RWPE1 (cell line): ENCODE results near the gene RABGGTA.

Source experiments
- CTCF ChIA-PET: fragments of 350-600 bp; sonication (Branson Sonifier 250); formaldehyde crosslinking; extraction: SDS; loops from one replicate; lab custom pipeline; 2021; lab: Yijun Ruan, JAX
- POLR2A ChIA-PET: fragments of 400-600 bp; formaldehyde crosslinking; extraction: SDS; loops from one replicate; lab custom pipeline; 2020; ENCODE audit warnings: antibody characterized with exemption; ENCODE audit not compliant: low non-redundant PET; lab: Yijun Ruan, JAX
- DNase-seq: peaks from one replicate; pipeline ENCODE4 v3.0.0; 2012; ENCODE audit warnings: low spot score
- H3K27ac ChIP-seq: fragments of 450-650 bp; 2 replicates; pipeline ENCODE4 v1.5.1; 2017
- TF ChIP-seq, protein P1 (sequence below): fragments of 450-650 bp; conservative IDR thresholded peaks from 2 replicates; pipeline ENCODE4 v1.5.1; 2017; ENCODE audit warnings: low read depth, mild to moderate bottlenecking

The RABGGTA gene

DNA sequence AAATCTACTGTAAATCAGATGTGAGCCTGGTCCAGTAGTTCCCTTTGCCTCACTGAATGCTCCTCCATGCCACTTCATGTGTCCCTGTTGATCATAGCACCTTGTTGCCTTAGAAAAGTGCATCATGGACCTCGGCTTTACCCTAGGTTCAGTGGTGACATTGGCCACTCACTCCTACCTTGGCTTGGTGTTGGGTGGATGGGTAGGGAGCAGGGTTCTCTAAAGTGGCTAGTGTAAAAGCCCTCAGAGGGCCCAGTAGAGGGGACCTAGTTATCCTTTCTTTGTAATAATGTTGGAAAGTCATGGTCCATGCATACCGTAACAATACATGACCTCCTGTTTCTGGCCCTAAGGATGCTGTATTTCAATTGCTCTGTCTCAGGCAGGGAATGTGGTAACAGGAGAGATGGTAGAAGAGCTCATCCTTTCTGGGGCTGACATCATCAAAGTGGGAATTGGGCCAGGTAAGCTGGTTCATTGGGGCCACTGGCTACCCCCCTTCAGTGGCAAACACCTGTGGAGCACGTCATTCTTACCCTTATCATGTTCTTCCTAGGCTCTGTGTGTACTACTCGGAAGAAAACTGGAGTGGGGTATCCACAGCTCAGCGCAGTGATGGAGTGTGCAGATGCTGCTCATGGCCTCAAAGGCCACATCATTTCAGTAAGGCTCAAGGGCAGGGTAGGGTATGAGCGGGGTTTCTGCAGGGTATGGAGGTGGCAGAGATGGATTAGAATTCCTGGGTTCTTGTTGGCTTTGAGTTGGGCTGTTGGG, 34.5 kb downstream of the RABGGTA start:
- ChIA-PET CTCF (no interaction called here), POLR2A (no interaction called here)
- peak overlapping the region; percentile 42; the same call in 1 of the 2 replicates for H3K27ac ChIP-seq
- no peak for DNase-seq
- TF ChIP-seq, protein P1, sequence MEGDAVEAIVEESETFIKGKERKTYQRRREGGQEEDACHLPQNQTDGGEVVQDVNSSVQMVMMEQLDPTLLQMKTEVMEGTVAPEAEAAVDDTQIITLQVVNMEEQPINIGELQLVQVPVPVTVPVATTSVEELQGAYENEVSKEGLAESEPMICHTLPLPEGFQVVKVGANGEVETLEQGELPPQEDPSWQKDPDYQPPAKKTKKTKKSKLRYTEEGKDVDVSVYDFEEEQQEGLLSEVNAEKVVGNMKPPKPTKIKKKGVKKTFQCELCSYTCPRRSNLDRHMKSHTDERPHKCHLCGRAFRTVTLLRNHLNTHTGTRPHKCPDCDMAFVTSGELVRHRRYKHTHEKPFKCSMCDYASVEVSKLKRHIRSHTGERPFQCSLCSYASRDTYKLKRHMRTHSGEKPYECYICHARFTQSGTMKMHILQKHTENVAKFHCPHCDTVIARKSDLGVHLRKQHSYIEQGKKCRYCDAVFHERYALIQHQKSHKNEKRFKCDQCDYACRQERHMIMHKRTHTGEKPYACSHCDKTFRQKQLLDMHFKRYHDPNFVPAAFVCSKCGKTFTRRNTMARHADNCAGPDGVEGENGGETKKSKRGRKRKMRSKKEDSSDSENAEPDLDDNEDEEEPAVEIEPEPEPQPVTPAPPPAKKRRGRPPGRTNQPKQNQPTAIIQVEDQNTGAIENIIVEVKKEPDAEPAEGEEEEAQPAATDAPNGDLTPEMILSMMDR = no peak

DNA sequence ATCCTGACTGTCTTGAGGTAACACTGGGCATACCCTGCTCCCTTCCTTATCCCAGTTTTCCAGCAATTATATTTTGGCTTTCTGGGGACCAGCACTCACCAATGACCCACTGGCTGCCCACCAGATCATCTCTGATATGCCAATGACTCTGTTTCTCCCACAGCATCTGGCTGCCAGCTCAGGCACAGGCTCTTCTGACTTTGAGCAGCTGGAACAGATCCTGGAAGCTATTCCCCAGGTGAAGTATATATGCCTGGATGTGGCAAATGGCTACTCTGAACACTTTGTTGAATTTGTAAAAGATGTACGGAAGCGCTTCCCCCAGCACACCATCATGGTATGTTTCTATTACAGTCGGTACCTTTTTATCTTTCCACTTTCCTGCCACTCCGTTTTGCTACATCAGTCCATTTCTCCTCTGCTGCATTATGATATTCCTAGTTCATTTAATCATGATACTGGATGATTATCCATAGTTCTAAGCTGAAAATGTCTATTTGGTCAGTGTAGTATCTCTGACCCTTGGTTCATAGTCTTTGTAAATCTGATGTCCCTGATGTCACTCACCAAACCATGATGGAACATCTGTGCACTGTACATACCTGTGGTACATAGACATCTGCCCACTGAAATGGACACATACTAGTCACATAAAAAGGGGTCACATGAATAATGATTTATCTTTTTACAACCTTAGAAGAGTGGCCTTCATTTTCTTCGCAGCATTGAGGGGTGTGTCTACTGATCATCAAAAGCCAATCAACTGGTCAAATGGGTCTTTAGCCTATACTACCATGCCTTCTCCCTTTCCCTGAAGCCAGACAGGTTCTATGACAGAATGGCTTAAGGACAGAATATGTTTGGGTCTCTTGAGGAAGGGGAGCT, 35.4 kb downstream of the RABGGTA start:
- TF ChIP-seq, protein P1 = no peak
- no peak for DNase-seq
- no peak overlapping the region for H3K27ac ChIP-seq
- POLR2A ChIA-PET = no interaction called here
- CTCF ChIA-PET = interaction anchor here (1.3 kb wide), 1 partner anchor 62 kb away, joined by 4 read pairs; no protein-coding TSS in a partner anchor

DNA sequence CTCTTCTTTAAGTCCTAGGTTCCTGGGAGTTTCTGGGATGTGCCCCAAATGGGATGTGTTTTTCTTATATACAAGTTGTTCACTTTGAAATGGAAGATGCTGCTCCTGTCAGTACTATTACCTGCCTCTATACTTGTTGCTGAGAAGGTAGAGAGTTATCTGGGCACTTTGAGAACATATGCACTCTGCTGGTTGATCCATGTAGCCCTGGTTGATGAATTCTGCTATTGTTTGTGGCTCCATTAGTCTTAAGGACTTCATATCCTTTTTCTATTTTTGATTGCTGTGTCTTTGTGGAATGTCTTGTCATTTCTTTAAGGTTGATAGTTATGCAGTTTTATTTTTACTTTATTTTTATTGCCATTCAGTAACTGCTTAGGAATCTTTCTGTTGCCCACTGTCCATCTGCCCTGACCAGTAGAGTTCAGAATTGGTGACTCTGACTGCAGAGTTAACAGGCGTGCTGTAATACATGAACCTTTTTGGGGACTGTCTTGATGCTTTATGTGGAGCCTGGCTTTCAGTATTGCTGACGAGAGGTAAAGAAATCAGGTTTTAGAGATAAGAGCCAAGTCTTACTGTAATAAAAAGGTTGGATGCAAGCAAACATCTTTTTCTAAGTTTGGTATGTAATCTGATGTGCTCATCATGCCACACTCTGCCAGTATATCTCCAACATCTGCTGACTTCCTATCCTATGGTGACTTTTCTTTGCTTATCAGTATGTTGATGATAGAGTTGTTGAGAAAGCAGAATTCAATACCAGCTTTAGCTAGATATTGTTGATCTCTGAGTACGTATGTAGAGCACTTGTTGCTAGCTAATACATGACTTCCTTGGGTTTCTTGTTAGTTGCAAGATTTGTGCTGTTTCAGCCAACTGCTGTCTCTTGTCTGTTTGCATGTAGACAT, 37.0 kb downstream of the RABGGTA start:
- ChIA-PET POLR2A (no interaction called here), CTCF (interaction anchor here (1.0 to 1.3 kb wide), 2 partner anchors 63 to 64 kb away, joined by 3 to 4 read pairs; no protein-coding TSS in a partner anchor)
- no peak overlapping the region for H3K27ac ChIP-seq
- no peak for DNase-seq
- TF ChIP-seq, protein P1 = no peak

DNA sequence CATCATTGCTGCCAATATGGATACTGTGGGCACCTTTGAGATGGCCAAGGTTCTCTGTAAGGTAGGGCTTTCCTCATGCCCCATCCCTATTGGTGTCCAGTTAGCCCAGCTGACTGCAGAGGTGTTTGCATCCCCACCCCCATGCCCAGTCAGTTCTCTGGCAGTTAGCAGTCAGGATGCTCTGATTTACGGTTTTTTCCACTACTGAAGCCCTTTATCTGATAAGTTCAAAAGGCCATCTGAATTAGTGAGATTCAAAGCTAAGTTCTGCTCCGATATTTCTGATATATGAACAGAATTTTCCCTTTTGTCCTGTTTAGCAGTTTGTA, 37.9 kb downstream of the RABGGTA start:
- ChIA-PET POLR2A (no interaction called here), CTCF (interaction anchor here (1.4 kb wide), 1 partner anchor 17 kb away, joined by 3 read pairs; no protein-coding TSS in a partner anchor)
- peak overlapping the region; percentile 96 for H3K27ac ChIP-seq
- TF ChIP-seq, protein P1 = no peak
- DNase-seq = peak; percentile 36

DNA sequence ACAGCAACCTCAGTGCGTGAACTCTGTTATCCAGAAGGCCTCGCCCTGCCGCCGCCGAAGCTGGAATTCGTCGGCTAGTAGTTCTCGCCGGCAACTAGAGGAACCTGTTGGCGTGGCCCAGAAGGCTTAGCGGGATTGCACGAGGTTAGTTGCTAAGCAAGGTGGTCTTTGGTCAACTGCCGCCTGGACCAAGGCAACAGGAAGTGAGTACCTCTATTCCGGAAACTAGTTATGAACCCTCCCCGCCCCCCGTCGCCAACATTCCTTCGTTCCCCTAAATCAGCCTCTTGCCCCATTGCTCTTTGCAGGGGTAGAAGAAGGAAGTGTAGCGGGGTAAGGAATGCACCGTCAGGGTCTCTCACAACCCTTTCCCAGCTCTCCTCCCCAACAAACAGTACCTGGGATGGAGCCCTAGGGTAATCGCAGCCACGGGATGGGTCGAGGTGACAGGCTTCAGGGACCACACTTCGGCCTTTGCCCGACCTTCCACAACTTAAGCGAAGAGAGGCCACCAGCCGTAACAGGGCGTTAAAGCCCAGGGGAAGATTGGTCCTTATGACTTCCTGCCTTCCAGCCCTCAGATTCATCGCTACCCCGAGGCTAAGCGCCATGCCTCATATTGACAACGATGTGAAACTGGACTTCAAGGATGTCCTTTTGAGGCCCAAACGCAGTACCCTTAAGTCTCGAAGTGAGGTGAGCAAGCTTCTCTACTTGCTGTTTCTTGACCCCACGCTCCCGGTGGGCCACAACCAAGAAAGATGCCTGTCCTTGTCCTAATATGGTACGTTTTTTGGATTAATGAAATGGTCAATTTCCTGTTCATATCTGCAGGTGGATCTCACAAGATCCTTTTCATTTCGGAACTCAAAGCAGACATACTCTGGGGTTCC, 38.5 kb downstream of the RABGGTA start, which contains the start of gene GMPR2:
GMPR2 (plus strand) TSS at position 285 of the 893 bp plus-strand sequence; CDS start at position 610, 325 bp downstream.
- peak; percentile 16 for DNase-seq
- ChIA-PET POLR2A (no interaction called here), CTCF (interaction anchor here (1.4 kb wide), 1 partner anchor 16 kb away, joined by 3 read pairs; no protein-coding TSS in a partner anchor)

More for the DNA sequence above, 38.5 kb downstream of the RABGGTA start, which contains the start of gene GMPR2:
- TF ChIP-seq, protein P1 = no peak
- peak within 1 kb of the TSS; percentile 96 for H3K27ac ChIP-seq
